ENCODE results near the gene AANAT.

- TF ChIP-seq CTCF (IDR thresholded peaks at IDR 0.05) (no peak), POLR2AphosphoS5 (IDR thresholded peaks at IDR 0.05) (no peak), EP300 (IDR thresholded peaks at IDR 0.05) (no peak), POLR2A (IDR thresholded peaks at IDR 0.05) (no peak)
Observed at GRCh38 chr17:76498876-76499251, 31.5 kb downstream of the AANAT start.

Measured in gastroesophageal sphincter (tissue), 3 donors.